Umbilical cord (tissue), 2 donors: ENCODE data around the gene MYL1. TPM values are rescaled to one million over a fixed set of nuclear protein-coding genes. Genes with fewer than 3 reads are reported as not detected.

Experiments used
- DNase-seq: peaks from one replicate; pipeline ENCODE4 v3.0.0-alpha.2; 2015; ENCODE audit warnings: low spot score
- total RNA-seq: library from RNA; depleted of rRNA; stranded (reverse); fragments of >200 nt; gene quantifications from one replicate; pipeline ENCODE4 v1.2.3, GENCODE V29; 2014; ENCODE audit warnings: low replicate concordance; ENCODE audit not compliant: insufficient read depth

MYL1 gene
- total RNA-seq: not detected

GRCh38 chr2:210315015-210315788 is at the start of gene MYL1:
TSS of gene MYL1 (minus strand) at chr2:210315174. CDS start at chr2:210315042, 132 bp downstream.
- DNase-seq: no peak

GRCh38 chr2:210363876-210364275 is 48.9 kb upstream of the MYL1 start:
- DNase-seq: no peak

- no peak for DNase-seq
Measured at GRCh38 chr2:210363261-210363660, 48.3 kb upstream of the MYL1 start.

GRCh38 chr2:210360412-210360811 is 45.4 kb upstream of the MYL1 start:
- DNase-seq: no peak

GRCh38 chr2:210356944-210357343 is 42.0 kb upstream of the MYL1 start:
- DNase-seq: no peak

GRCh38 chr2:210337159-210337558 is 22.2 kb upstream of the MYL1 start:
- DNase-seq: no peak

GRCh38 chr2:210324906-210325305 is 9.9 kb upstream of the MYL1 start:
- no peak for DNase-seq

GRCh38 chr2:210324458-210324857 is 9.5 kb upstream of the MYL1 start:
- no peak for DNase-seq

GRCh38 chr2:210323003-210323402 is 8.0 kb upstream of the MYL1 start:
- no peak for DNase-seq

- DNase-seq: no peak
Measured at GRCh38 chr2:210318891-210319290, 3.9 kb upstream of the MYL1 start.

- no peak for DNase-seq
Measured at GRCh38 chr2:210318486-210318885, 3.5 kb upstream of the MYL1 start.

- no peak for DNase-seq
Measured at GRCh38 chr2:210310550-210310949, 4.4 kb downstream of the MYL1 start.

GRCh38 chr2:210309548-210310233 is 5.3 kb downstream of the MYL1 start:
- no peak for DNase-seq

GRCh38 chr2:210303498-210303897 is 11.5 kb downstream of the MYL1 start:
- DNase-seq: no peak

GRCh38 chr2:210302326-210302725 is 12.6 kb downstream of the MYL1 start:
- DNase-seq: no peak

GRCh38 chr2:210299866-210300373 is 15.1 kb downstream of the MYL1 start:
- no peak for DNase-seq

- no peak for DNase-seq
Measured at GRCh38 chr2:210288408-210288807, 26.6 kb downstream of the MYL1 start.

- no peak for DNase-seq
Measured at GRCh38 chr2:210287301-210287700, 27.7 kb downstream of the MYL1 start.

- DNase-seq: no peak
Measured at GRCh38 chr2:210286123-210286680, 28.8 kb downstream of the MYL1 start.

- DNase-seq: no peak
Measured at GRCh38 chr2:210277133-210277532, 37.8 kb downstream of the MYL1 start.

GRCh38 chr2:210271300-210271699 is 43.7 kb downstream of the MYL1 start:
- DNase-seq: no peak

GRCh38 chr2:210269148-210269547 is 45.8 kb downstream of the MYL1 start:
- DNase-seq: no peak

GRCh38 chr2:210268281-210268680 is 46.7 kb downstream of the MYL1 start:
- no peak for DNase-seq
